Peyer's patch (tissue), 4 donors: ENCODE results near the gene FAM210A.

ENCODE experiments used
- CTCF ChIP-seq, 6 experiments: fragments of 450-650 bp in 4 of 6; fragments of 200-600 bp in 2 of 6; sonication (generic) in 1 of 6; IDR thresholded peaks; one replicate each; pipeline ENCODE4 v1.5.1; 2017 to 2019; ENCODE audit warnings: antibody characterized with exemption in 6 of 6, mild to moderate bottlenecking in 3 of 6, moderate library complexity in 1 of 6
- POLR2A ChIP-seq, 2 donors: fragments of 450-650 bp; IDR thresholded peaks; one replicate each; pipeline ENCODE4 v1.5.1; 2017; ENCODE audit warnings: antibody characterized with exemption in 2 of 2, mild to moderate bottlenecking in 2 of 2, moderate library complexity in 2 of 2

GRCh38 chr18:13638719-13639595 lies 87.4 kb downstream of the FAM210A start:
- no peak for TF ChIP-seq CTCF (IDR thresholded peaks at IDR 0.05)
- no peak for TF ChIP-seq POLR2A (IDR thresholded peaks at IDR 0.05)
